Measurements from ENCODE around the gene NOD1.
"Not testable (repeated sequence)": the region's sequence is repeated elsewhere in the genome, so short reads cannot be mapped to it uniquely, and the experiment has no call there.

NOD1 gene

DNA sequence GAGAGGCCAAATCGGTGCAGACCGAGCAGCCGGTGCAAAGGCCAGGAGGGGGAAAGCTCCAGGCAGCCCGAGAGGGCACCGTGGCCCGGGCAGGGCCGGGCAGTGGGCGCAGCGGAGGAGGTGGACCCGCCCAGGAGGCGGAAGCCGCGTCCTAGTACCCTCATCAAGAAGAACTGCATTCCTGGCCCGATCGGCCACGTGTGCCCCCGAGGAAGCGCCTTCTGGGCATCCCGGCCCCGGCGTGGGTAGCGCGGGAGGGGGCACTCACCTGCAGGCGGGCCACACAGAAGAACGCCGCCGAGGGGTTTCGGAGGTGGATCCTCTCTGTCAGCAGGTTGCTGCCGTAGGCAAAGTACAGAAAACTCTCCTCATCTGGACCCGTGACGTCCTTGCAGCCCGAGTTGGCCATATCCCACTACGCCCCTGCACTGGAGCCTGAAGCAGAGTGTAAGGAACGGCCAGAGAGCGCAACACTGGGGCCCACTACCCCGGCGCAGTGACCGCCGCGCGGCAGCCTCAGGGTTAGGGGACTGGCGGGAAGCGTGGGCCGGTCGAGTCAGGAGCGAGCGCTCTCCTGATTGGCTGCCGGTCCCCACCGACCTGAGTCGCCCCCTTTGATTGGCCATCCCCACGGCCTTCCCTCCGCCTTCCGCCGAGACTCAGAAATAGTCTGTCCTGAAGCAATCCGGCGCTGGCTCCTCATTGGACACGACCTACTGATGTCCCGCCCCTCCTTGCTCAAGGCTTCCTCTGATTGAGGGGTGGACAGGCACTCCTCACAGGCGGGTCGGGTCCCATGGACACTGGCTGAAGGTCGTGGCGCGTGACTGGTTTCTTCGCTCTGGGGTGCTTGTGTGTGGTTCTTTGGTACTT is 26.0 kb upstream of the NOD1 start, which contains the start of gene GGCT:
Gene GGCT, minus strand, starts transcription at position 529 of the 873 bp plus-strand sequence. Its CDS starts 120 bp downstream, at position 409.
- DNase-seq (ENCODE audit: low read depth), result peak; percentile 95

DNA sequence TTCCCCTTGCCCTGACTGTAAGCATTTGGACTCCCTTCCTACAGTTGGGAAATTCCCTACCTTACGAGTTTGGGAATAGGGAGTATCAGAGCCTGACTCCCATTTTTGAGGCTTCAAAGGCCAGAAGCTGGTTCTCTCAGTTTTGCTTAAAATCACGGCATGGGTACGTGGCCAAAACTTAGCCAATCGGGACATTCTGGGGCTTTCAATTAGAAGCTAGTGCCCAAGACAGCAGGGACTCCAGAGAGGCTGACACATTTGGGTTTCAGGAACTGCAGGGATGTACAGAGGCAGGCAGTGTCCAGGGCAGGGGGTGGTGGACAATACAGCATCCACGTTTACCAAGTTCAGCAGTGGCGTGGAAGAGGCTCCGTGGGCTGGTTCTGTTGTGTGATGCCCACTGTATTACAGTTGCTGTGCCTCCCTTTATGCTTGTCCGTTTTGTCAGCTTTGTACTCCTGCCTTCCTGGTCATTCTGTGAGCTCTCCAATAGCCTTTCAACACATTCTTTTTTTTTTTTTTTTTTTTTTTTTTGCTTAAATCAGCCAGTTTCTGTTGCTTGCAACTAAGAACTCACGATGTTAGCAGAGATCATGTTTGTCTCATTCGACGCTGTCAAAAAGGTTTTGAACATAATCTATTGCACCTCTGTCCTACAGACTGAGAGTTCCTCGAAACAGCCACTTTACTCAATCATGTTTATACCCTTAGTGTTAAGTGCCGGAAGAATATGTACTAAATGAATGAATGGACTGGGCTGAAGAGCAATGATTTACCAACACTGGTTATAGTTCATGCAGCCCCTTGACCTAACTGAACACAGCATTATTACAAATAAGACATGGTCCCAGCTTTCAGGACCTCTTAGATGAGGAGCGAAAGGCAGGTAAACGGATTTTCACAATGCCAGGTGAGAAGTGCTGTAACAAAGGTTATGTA is 25.0 kb upstream of the NOD1 start:
- DNase-seq (ENCODE audit: low read depth), result no peak

DNA sequence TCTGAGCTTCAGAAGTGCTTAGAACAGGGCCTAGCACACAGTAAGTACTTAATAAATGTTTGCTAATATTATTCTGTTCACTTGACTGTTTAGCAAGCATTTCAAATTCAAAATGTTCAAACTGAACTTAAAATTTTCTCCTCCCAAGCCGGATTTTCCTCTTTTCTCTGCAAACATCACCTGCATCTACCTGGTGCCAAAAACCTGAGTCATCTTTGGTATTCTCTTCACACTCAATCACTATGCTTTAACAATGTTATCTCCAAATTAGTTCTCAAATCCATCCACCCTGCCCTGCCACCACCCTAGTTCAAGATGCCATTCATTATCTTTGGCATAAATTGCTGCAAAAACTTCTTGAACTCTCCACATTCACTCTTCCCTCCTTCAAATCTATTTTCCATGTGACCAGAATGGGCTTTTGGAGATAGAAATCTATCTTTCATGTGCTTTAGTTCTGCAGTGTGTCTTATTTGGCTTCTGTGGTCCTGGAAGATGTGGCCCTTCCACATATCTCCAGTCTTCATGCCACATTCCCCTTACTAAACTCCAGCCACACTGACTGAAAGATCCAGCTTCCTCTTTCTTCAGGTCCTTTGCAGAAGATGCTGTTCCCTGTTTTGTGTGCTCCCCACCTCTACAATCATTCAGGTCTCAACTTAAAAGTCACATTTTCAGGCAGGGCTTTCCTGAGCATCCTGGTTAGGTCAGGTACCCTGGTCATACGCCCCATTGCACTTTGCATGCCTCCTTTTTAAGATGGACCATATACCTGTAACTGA is 24.1 kb upstream of the NOD1 start:
- DNase-seq (ENCODE audit: low read depth), result no peak

DNA sequence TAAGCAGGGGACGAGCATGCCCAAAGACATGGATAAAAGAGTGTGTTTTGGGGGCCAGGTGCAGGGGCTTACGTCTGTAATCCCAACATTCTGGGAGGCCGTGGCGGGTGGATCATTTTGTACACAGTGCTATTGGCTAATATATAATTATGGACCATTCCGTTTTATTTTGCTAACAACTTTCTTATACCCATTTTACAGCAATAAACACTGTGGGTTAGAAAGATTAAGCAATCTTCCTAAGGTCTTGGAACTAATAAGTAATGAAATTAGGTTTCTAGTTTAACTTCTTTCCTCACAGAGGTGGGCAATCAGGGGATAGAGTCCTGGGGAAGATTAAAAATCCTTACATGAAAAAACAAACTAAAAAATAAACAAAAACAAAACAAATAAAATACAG is 22.7 kb upstream of the NOD1 start:
- DNase-seq (ENCODE audit: low read depth), result no peak

DNA sequence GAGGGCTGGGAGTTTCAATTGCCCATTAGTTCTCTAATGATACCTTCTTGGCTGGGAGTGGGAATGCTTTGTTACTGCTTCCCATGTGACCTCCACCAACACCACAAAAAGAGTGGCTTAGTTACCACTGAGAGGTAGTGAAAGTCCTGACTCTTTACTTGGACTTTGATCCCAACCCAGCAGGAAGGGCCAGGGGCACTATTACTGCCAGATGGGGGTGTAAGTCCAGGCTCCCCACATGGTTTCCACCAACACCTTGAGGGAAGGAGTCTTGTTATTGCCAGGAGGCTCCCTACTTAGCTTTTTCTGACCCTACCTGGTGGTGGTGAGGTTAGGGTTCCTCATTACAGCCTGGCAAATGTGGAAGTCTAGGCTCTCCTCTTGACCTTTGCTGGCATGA is 14.6 kb upstream of the NOD1 start:
- DNase-seq (ENCODE audit: low read depth), result no peak

DNA sequence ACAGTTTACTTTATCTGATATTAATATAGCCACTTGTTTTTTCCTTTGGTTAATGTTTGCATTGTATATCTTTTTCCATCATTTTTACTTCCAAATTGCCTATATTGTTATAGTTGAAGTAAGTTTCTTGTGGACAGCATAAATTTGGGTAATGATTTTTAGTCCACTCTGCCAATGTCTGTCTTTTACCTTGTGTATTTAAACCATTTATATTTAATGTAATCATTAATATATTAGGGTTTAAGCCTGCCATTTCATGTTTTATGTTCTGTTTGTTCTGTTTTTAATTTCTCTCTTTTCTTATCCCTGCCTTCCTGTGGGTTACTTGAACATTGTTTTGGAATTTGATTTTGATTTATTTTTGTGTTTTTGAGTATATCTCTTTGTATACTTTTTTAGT is 12.8 kb upstream of the NOD1 start:
- no peak for DNase-seq (ENCODE audit: low read depth)

DNA sequence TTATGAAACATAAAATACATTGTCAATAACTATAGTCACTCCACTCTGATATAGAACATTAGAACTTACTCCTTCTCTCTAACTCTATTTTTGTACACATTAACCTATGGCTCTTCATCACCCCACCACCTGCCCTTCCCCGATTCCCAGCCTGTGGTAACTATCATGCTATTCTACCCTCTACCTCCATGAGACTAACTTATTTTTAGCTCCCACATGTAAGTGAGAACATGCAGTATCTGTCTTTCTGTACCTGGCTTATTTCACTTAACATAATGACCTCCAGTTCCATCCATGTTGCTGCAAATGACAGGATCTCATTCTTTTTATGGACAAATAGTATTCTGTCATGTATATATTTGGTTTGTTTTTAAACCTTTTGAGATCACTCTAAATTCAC is 8.8 kb upstream of the NOD1 start:
- DNase-seq (ENCODE audit: low read depth), result no peak

DNA sequence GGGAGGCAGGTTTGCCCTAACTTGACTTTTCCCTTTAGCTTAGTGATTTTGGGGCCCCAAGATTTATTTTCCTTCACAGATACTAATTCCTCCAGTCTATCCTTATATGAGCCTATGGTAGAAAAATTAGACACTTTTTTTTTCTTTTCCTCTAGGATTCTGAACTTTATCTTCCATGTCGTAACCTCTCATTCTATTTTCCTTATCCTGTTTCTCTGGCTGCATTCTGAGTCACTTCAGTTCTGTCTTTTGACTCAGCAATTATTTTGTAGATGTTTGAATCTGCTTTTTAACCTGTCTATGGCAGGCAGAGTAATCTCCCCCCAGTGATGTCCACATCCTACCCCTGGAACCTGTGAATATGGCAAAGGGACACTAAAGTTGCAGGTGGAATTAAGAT is 7.1 kb upstream of the NOD1 start:
- DNase-seq (ENCODE audit: low read depth), result no peak

DNA sequence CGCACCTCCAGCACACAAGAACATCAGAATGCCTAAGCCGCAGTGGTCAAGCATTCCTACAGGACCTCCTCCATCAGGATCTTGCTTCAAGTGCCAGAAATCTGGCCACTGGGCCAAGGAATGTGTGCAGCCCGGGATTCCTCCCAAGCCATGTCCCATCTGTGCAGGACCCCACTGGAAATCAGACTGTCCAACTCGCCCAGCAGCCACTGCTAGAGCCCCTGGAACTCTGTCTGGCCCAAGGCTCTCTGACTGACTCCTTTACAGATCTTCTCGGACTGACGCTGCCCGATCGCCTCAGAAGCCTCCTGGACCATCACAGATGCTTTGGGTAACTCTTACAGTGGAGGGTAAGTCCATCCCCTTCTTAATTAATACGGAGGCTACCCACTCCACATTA is 2.8 kb upstream of the NOD1 start:
- DNase-seq (ENCODE audit: low read depth), result not testable (repeated sequence)

DNA sequence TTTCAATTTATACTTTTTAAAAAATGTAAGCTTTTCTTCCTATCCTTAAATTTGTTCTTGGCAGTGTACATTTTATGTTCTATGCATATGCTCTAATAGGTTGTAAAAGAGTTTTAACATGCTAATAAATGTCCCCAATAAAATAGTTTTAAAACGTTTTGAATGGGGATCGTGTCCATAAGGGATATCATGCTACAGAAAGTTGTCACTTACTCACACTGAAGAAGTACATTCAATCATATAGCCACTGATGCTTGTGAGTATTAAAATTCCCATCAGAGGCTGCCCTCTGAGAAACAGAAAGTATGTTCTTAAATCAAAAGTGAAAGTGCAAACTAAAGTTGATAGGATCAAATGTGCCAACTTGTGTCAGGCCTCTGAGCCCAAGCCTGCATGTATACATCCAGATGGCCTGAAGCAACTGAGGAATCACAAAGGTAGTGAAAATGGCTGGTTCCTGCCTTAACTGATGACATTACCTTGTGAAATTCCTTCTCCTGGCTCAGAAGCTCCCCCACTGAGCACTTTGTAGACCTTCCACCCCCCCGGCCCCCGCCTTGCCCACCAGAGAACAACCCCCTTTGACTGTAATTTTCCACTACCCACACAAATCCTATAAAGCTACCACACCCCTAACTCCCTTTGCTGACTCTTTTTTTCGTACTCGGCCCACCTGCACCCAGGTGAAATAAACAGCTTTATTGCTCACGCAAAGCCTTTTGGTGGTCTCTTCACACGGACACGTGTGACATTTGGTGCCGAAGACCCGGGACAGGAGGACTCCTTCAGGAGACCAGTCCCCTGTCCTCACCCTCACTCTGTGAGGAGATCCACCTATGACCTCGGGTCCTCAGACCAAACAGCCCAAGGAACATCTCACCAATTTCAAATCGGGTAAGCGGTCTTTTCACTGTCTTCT is 877 bp upstream of the NOD1 start:
- DNase-seq (ENCODE audit: low read depth), result no peak

DNA sequence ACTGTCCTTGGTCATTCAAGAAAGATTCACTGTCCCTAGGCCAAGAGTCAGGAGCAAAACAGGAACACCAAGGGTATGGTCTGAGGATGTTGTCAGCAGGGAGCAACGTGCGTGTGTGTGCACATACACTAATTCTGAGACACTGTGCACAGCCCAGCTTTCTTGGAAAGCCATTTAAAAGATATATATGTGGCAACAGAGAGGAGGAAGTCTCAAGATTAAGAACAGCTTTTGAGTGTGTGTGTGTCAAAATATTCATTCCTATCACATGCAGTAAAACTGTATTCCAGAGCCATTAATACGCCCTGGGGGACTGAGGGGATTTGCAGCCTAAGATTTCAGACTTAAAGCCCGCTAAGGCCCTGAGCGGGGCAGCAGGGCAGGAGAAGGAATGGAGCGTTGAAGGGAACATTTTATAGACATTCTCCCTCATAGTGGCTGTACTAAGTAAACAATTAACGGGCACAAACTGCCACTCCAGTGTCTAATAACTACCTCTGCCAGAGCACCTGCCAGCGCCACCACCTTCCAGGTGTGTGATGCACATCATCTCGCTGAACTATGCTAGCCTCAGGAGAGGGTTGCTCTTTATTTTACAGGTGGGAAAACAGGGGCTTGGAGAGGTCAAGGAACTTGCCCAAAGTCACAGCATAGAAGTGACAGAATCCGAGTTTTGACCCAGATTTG is 2.0 kb downstream of the NOD1 start:
- DNase-seq (ENCODE audit: low read depth), result no peak

DNA sequence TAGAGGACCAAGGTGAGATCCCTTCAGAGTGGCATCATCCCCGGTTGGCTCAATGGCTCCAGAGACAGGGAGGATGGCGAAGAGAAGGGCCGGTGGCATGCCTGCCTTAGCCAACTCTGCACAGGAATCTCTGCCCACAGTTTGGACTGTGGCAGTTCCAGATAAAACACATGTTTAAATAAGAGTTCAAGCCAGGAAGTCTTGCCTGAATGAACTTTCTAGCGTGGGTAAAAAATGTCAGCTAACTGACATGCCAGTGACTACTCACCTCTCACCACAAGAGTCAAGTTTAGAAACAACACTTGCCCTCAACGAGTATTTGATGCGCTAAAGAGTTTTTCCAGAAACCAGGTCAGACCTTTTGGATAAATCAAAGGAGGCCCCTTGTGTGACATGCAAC is 3.0 kb downstream of the NOD1 start:
- no peak for DNase-seq (ENCODE audit: low read depth)

DNA sequence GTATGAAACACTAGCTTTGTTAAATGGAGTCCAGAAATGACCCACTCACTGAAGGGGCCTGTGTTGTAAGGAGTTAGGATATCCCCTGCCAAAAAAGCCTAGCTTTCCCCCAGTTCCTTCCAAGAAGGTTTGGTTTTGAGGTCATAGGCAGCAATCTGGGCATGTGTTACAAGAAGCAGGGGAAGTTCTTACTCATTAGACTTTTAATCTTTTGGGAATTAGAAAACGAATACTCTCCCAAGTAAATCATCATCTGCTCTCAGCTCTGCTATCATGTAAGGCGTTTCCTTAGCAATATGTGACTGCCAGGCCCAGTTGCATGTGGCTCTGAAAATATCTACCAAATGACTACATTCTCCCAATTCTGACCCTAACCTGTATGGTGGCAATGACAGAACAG is 3.7 kb downstream of the NOD1 start:
- DNase-seq (ENCODE audit: low read depth), result no peak

DNA sequence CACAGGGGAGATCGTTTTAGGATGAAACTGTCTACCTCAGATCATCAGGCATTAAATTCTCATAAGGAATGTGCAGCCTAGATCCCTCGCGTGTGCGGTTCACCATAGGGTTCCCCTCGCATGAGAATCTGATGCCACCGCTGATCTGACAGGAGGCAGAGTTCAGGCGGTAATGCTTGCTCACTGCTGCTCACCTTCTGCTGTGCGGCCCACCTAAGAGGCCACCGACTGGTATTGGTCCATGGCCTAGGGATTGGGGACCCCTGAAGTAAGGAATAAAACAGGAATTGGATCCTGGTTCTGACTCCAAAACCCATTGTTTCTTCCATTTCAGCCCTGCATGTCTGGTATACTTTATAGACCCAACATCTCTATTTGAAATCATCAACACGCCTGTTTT is 4.1 kb downstream of the NOD1 start:
- DNase-seq (ENCODE audit: low read depth), result no peak

DNA sequence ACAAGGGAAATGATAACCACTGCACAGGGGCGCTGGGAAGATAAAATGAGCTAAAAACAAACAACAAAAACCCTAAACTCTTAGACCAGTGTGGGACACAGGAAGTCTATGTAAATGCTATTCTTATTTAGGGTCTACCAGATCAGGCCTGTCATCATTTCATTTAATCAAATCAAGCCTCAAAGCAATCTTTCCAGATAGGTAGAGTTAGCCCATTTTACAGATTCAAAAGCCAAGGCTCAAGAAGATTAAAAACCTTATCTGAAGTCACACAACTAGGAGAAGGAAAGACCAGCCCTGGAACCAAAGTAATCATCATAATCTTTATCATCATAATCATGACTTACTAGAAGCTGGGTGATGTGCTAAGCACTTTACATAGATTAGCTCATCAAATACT is 4.7 kb downstream of the NOD1 start:
- no peak for DNase-seq (ENCODE audit: low read depth)

DNA sequence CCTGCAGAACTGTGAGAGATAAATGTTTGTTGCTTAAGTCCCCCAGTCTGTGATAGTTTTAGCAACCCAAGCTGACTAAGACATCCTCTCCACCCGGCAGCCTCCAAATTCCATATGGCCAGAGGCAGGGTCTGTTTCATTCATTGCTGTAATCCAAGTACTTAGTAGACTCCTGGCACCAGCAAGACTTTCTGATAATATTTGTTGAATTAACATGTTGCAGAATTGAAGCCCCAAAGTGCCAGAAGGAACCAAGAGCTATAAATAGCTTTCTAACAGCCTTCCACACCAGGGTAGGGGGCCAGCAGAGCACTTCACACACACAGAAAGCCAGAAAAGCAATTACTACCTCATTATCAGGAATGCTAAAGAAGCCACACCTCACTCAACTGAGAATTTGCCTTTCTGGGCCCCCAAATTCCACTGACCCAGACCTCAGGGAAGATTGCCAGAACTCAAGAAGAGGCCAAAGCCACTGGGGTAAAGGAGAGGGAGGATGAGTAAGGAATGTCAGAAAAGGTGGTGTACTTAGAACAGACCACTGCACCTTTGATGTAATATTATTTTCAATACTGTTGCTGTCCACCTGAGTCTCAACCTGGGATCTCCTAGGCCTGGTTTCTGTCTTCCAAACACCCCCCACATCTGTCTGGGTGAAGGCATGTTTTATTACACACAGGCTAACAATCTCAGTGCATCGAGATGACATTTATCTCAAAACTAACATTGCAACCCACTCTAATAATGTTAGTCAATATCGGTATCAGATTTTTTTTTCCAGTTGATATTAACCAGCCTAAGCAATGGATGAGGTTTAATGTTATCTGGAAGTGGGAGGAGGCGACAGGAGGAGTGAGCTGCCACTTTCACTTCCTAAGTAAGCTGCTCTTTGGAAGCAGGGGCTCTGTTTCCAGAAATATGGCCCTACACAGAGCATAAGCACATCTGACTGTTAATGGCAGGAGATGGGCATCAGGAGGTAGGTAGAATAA is 5.5 kb downstream of the NOD1 start:
- no peak for DNase-seq (ENCODE audit: low read depth)

DNA sequence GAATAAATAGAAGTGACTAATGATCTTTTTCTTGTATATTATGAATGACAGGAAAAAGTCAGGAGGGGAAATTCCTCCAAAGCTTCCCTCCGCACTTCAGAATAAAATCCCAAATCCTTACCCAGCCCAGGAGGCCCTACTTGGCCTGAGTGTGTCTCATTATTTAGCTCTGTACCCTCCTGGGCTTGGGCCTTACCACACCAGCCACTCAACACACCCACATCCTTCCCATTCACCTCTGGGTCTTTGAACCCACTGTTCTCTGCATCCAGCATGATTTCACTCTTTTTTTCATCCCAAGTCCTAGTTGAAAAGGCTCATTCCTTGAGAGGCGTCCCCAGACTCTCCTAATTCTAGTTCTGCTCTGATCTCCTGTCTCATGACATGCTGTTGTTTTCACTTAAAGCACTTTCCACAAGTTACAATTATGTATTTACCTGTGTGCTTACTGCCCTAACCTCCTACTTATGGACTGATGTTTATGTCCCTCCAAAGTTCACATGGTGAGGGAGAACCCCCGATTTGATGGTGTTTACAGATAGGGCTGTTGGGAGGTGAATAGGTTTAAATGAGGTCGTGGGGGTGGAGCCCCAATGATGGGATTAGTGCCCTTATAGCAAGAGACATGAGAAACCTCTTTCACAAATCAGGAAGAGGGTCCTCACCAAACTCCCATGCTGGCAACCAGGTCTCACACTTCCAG is 6.4 kb downstream of the NOD1 start:
- no peak for DNase-seq (ENCODE audit: low read depth)

DNA sequence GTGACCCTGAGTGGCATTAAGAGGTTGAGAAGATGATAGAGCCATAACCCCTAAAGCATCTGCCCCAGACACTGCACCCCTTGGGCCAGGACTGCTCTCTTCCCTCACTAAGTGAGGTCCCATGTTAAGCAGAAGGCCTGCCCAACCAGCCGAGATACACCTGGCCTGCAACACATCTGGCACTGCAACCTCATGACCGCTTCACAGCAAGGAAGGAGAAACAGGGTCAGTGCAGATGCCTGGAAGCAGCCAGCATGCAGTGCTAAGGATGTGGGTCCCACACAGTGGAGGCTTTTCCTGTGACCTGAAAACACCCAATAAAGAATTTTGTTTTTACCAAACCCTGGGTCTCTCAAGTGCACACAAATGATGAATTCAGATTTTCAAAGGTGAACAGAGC is 7.4 kb downstream of the NOD1 start:
- DNase-seq (ENCODE audit: low read depth), result no peak

DNA sequence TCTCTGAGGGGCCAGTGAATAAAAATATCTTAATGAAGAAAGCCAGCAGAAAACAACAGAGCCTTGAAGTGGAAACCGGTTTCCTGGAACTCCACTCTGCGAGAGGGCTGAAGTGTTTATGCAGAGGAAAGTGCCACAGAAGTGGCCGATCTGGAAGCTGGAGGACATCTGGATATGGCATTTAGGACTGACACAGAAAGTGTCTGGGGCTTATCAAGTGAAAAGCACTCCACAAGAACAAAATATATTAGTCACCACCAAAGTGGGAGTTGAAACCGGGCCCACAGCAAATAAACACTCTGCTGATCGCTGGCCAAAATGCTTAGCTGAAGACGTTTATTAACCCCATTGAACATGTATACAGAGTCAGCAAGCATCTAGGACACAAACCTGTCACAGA is 7.8 kb downstream of the NOD1 start:
- DNase-seq (ENCODE audit: low read depth), result no peak
